Coronary artery (tissue), 2 donors: ENCODE measurements around the gene MAPK4.
A peak's percentile ranks its signal among the peaks of the same experiment; 100 is the strongest.

ENCODE experiments used
- DNase-seq: peaks from one replicate; pipeline ENCODE4 v3.0.0-alpha.2; 2017; ENCODE audit warnings: low spot score
- H3K27ac ChIP-seq, 2 donors: fragments of 200-600 bp; sonication (generic); one replicate each; pipeline ENCODE4 v1.5.1; 2016 to 2019
- H3K4me3 ChIP-seq: fragments of 200-600 bp; sonication (generic); 2 replicates; pipeline ENCODE4 v1.5.1; 2016; ENCODE audit warnings: mild to moderate bottlenecking, moderate library complexity
- TF ChIP-seq, protein P1 (sequence below): fragments of 200-600 bp; sonication (generic); IDR thresholded peaks from one replicate; pipeline ENCODE4 v1.5.1; 2019; ENCODE audit warnings: antibody characterized with exemption

Gene MAPK4

DNA sequence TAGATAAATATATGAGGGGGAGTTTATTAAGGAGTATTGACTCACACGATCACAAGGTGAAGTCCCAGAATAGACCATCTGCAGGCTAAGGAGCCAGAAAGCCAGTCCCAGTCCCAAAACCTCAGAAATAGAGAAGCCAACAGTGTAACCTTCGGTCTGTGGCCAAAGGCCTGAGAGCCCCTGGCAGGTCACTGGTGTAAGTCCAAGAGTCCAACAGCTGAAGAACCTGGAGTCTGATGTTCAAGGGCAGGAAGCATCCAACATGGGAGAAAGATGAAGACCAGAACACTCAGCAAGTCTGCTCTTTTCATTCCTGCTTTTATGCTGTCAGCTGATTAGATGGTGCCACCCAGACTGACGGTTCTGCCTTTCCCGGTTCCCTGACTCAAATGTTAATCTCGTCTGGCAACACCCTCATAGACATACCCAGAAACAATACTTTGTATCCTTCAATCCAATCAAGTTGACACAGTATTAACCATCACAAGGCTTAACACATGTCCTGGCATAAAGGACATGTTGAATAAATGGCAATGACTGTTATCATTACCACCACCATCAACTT is 56.7 kb downstream of the MAPK4 start:
- TF ChIP-seq, protein P1, sequence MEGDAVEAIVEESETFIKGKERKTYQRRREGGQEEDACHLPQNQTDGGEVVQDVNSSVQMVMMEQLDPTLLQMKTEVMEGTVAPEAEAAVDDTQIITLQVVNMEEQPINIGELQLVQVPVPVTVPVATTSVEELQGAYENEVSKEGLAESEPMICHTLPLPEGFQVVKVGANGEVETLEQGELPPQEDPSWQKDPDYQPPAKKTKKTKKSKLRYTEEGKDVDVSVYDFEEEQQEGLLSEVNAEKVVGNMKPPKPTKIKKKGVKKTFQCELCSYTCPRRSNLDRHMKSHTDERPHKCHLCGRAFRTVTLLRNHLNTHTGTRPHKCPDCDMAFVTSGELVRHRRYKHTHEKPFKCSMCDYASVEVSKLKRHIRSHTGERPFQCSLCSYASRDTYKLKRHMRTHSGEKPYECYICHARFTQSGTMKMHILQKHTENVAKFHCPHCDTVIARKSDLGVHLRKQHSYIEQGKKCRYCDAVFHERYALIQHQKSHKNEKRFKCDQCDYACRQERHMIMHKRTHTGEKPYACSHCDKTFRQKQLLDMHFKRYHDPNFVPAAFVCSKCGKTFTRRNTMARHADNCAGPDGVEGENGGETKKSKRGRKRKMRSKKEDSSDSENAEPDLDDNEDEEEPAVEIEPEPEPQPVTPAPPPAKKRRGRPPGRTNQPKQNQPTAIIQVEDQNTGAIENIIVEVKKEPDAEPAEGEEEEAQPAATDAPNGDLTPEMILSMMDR, result no peak
- no peak overlapping the region for H3K27ac ChIP-seq
- no peak for DNase-seq

GRCh38 chr18:50619861-50620275 is 60.0 kb downstream of the MAPK4 start:
- Histone ChIP-seq H3K27ac (peak overlapping the region; percentile 56 to 74), H3K4me3 (no peak overlapping the region)
- TF ChIP-seq, protein P1, result no peak
- DNase-seq, result no peak

More for the DNA sequence above, 56.7 kb downstream of the MAPK4 start:
- H3K4me3 ChIP-seq, result no peak overlapping the region

- H3K4me3 ChIP-seq, result no peak overlapping the region
- TF ChIP-seq, protein P1, result no peak
- H3K27ac ChIP-seq, result peak overlapping the region; percentile 56 to 74
- DNase-seq, result no peak
These were observed 60.4 kb downstream of the MAPK4 start for GRCh38 chr18:50620319-50620718.

DNA sequence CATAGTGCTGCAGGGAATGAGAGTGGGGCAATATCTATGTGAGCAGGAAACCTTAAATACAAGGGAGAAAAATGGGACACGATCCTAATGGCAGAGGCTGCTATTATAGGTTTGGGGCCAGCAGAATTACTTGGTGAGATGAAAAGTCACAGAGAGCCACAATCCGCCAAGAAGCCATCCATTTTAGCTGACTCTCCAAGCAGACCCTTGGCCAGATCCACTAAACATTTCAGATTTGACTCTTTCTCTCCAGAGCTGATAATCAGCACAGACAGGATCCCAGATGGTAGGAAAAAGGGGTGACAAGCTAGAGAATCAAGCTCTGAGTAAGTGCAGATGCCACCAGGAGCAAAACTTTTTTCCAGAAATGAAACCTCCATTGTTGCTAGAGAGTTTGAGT is 61.5 kb downstream of the MAPK4 start:
- no peak for DNase-seq
- Histone ChIP-seq H3K4me3 (no peak overlapping the region), H3K27ac (peak overlapping the region; percentile 50 to 52)
- TF ChIP-seq, protein P1, result no peak

DNA sequence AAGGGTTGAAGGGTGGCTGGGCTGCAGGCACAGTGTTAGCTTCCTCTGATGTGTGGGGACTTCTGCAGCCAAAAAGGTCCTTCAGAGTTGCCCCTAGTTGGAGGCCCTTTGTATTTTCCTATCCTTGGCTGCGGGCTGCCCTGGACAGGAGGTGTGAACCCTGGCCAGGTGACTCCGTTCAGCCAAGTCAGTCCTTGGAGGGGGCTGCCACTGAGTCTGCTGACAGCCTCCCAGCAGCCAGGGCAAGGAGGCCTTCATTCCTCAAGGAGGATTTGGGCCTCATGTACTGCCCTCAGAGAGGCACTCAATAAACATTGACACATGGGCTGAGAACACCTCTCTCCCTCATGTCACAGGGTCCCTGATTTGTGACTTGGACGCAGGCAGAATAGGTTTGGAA is 62.4 kb downstream of the MAPK4 start:
- TF ChIP-seq, protein P1, result no peak
- DNase-seq, result no peak
- H3K27ac ChIP-seq, result peak overlapping the region; percentile 50 to 52

GRCh38 chr18:50622865-50623393 is 63.0 kb downstream of the MAPK4 start:
- Histone ChIP-seq H3K4me3 (no peak overlapping the region), H3K27ac (no peak overlapping the region)
- no peak for DNase-seq
- TF ChIP-seq, protein P1, result no peak

More for the DNA sequence above, 62.4 kb downstream of the MAPK4 start:
- H3K4me3 ChIP-seq, result no peak overlapping the region

DNA sequence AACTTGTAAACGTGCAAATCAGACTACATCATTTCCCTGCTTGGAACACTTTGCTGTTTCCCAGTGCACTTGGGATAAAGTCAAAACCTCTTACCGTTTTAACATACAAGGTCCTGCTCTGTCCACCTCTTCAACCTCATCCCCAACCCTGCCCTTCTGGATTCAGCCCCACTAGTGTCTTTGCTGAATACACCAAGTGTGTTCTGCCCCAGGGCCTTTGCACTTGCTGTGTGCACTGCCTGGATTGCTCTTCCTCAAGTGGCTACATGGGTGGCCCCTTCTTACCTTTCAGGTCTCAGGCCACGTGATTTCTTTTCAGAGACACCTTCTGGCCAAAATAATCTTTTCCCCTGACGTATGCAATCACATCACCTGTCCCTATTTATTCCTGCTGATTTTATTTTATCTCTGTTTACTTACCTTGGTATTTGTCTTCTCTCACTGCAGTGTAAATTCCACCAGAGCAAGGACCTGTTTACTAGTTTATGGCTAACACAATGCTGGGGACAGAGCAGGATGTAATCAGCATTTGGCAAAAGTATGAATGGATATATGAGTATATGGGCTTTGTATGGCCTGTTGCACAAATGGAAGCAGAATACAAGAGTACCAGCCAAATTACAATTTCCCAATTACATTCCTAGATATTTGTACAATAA is 63.9 kb downstream of the MAPK4 start:
- H3K27ac ChIP-seq, result no peak overlapping the region
- H3K4me3 ChIP-seq, result no peak overlapping the region
- DNase-seq, result no peak
- TF ChIP-seq, protein P1, result no peak
